ENCODE results near the gene GALNT11.
A peak's percentile ranks its signal among the peaks of the same experiment; 100 is the strongest.
"Not testable (repeated sequence)": the region's sequence is repeated elsewhere in the genome, so short reads cannot be mapped to it uniquely, and the experiment has no call there.

The GALNT11 gene

DNA sequence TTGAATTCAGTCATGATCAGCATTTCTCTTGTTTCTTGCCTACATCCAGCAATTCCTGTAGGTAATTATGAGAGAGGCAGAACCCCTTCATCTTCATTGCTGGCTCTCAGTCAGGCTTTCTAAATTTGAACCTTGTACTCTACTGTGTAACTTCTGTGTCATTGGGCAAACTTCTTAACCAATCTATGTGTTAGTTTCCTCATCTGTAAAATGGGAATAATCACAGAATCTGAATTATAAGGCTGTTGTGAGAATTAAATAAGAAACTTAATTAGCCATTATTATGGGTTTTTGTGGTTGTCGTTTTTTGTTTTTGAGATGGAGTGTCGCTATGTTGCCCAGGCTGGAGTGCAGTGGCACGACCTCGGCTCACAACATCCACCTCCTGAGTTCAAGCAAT is 11.5 kb upstream of the GALNT11 start:
- TF ChIP-seq, protein P1, sequence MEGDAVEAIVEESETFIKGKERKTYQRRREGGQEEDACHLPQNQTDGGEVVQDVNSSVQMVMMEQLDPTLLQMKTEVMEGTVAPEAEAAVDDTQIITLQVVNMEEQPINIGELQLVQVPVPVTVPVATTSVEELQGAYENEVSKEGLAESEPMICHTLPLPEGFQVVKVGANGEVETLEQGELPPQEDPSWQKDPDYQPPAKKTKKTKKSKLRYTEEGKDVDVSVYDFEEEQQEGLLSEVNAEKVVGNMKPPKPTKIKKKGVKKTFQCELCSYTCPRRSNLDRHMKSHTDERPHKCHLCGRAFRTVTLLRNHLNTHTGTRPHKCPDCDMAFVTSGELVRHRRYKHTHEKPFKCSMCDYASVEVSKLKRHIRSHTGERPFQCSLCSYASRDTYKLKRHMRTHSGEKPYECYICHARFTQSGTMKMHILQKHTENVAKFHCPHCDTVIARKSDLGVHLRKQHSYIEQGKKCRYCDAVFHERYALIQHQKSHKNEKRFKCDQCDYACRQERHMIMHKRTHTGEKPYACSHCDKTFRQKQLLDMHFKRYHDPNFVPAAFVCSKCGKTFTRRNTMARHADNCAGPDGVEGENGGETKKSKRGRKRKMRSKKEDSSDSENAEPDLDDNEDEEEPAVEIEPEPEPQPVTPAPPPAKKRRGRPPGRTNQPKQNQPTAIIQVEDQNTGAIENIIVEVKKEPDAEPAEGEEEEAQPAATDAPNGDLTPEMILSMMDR (IDR thresholded peaks at IDR 0.05) = no peak
- no peak overlapping the region for H3K4me3 ChIP-seq
- H3K27ac ChIP-seq = no peak overlapping the region
- DNase-seq (ENCODE audit: low spot score) = no peak

DNA sequence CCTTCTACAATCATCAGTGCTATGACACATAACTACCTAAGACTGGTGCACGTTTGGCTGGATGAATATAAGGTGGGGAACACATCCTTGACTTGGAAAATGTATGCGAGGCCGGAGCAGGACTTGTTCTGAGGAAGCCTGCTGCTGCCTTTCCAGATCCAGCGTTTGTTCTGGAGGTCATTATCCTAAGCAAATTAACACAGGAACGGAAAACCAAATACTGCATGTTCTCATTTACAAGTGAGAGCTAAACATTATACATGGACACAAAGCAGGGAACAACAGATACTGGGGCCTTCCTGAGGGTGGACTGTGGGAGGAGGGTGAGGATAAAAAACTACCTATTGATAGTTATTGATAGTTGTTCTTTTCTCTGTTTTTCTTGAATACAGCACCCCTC is 10.8 kb upstream of the GALNT11 start:
- TF ChIP-seq, protein P1 (IDR thresholded peaks at IDR 0.05) = no peak
- Histone ChIP-seq H3K27ac (no peak overlapping the region), H3K4me3 (no peak overlapping the region)
- no peak for DNase-seq (ENCODE audit: low spot score)

DNA sequence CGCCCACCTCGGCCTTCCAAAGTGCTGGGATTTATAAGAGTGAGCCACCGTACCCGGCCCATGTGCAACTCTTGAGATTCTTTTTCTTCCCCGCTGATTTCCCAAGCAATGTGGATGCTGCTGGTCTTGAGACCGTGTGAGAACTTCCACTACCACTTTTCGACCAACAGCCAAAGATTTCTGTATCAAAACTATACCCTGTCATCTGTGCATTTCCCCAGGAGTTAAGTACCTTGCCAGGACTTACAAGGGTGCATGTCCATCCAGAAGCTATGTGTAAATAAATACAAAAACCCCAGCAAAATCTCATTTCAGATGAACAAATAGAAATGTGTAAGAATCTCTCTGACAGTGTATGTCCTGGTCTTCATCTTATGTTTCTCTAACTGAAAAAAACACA is 9.9 kb upstream of the GALNT11 start:
- no peak overlapping the region for H3K27ac ChIP-seq
- TF ChIP-seq, protein P1 (IDR thresholded peaks at IDR 0.05) = no peak
- no peak overlapping the region for H3K4me3 ChIP-seq
- DNase-seq (ENCODE audit: low spot score) = no peak

DNA sequence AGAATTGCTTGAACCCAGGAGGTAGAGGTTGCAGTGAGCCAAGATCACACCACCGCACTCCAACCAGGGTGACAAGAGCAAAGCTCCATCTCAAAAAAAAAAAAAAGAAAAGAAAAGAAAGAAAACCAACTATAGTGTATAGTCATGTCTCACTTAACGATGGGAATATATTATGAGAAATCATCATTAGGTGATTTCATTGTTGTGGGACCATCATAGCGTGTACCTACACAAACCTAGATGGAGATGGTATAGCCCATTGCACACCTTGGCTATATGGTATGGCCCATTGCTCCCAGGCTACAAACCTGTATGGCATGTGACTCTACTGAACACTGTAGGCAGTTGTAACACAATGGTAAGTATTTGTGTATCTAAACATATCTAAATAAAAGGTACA is 8.5 kb upstream of the GALNT11 start:
- no peak overlapping the region for H3K27ac ChIP-seq
- TF ChIP-seq, protein P1 (IDR thresholded peaks at IDR 0.05) = no peak
- DNase-seq (ENCODE audit: low spot score) = no peak
- no peak overlapping the region for H3K4me3 ChIP-seq

DNA sequence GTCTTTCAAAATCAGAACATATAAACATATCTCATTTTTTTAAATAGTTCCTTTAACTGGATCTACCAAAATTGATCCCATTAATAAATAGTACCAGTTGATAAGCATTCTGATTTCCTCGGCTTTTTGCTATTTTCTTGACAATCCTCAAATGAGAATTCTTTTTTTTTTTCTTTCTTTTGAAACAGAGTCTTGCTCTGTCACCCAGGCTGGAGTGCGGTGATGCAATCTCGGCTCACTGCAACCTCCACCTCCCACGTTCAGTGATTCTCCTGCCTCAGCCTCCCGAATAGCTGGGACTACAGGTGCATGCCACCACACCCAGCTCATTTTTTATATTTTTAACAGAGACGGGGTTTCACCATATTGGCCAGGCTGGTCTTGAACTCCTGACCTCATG is 7.8 kb upstream of the GALNT11 start:
- H3K27ac ChIP-seq; DNase-seq (ENCODE audit: low spot score); H3K4me3 ChIP-seq: not testable (repeated sequence)

DNA sequence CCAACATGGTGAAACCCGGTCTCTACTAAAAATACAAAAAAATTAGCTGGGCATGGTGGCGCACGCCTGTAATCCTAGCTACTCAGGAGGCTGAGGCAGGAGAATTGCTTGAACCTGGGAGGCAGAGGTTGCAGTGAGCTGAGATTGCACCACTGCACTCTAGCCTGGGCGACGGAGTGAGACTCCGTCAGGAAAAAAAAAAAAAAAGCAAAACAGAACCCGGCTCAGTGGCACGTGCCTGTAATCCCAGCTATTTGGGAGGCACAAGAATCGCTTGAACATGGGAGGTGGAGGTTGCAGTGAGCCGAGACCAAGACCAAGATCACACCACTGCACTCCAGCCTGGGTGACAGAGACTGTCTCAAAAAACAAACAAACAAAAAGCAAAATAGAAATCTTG is 3.7 kb upstream of the GALNT11 start:
- H3K27ac ChIP-seq; DNase-seq (ENCODE audit: low spot score); H3K4me3 ChIP-seq: not testable (repeated sequence)

DNA sequence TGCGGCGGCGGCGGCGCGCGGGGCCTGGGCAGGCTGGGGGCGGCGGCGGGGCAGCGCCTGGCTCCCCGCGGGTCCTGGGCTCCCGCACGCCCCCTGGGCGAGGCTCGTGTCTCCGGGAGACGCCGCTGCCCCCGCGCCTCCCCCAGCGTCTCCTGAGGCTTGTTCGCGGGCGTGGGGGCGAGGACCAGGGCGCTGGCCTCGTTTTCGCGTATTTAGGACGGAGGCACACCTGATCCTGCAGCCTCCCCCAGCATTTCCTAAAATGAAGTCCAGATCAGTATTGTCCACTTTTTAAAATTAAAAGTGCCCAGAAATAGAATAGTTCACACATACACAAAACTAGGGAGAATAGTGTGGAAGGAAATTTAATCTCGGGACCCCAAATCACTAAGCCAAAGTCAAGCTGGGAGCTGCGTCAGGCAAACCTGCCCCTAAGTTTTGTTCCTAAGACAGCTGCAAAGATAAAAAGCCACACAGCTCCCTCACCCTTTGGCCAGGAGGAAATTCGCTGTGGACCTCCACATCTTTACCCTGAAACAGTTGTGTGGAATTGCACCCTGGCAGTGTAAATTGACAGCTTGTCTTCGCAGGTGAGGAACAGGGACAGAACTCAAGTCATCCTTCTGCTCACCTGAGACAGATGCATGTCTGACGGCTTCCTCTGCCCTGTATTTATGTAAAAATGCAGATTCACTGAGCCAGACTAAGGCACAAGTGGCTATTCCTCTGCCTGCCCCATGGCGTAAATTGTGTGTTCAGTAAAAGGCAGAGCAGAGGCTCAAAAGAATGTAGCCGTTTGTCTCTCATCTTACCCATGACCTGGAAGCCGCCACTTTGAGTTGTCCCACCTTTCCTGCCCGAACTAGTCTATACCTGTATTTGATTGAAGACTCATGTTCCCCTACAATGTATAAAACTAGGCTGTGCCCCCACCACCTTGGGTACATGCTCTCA is 740 bp downstream of the GALNT11 start:
- H3K27ac ChIP-seq = peak overlapping the region; percentile 73 to 86
- DNase-seq (ENCODE audit: low spot score) = no peak

DNA sequence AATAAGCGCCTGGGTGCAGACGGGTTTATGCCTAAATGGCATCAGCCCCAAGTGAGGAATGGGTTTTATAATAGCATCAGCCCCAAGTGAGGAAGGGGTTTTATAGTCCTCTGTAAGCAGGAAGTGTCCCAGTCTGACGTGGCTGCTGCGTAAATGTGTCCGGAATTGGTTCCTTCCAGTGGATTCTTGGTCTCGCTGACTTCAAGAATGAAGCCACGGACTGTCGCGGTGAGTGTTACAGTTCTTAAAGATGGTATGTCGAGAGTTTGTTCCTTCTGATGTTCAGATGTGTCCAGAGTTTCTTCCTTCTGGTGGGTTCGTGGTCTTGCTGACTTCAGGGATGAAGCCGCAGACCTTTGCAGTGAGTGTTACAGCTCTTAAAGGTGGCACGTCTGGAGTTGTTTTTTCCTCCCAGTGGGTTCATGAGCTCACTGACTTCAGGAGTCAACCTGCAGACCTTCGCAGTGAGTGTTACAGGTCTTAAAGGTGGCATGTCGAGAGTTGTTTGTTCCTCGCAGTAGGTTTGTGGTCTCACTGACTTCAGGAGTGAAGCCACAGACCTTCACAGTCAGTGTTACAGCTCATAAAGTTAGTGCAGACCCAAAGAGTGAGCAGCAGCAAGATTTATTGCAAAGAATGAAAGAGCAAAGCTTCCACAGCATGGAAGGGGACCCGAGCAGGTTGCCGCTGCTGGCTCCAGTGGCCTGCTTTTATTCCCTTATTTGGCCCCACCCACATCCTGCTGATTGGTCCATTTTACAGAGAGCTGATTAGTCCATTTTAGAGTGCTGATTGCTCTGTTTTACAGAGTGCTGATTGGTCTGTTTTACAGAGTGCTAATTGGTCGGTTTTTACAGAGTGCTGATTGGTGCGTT is 2.3 kb downstream of the GALNT11 start:
- DNase-seq (ENCODE audit: low spot score); H3K4me3 ChIP-seq; H3K27ac ChIP-seq: not testable (repeated sequence)

More for the DNA sequence above, 740 bp downstream of the GALNT11 start:
- peak overlapping the region; percentile 87 for H3K4me3 ChIP-seq
- TF ChIP-seq, protein P1 (IDR thresholded peaks at IDR 0.05) = no peak

DNA sequence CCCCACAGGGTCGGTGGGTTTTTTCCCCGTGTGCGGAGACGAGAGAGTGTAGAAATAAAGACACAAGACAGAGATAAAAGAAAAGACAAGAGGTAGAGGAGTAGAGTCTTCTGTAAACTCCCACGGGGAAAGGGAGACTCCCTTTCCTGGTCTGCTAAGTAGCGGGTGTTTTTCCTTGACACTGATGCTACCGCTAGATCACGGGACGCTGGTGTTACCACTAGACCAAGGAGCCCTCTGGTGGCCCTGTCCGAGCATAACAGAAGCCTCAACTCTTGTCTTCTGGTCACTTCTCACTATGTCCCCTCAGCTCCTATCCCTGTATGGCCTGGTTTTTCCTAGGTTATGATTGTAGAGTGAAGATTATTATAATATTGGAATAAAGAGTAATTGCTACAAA is 4.6 kb downstream of the GALNT11 start:
- H3K27ac ChIP-seq; DNase-seq (ENCODE audit: low spot score); H3K4me3 ChIP-seq: not testable (repeated sequence)

DNA sequence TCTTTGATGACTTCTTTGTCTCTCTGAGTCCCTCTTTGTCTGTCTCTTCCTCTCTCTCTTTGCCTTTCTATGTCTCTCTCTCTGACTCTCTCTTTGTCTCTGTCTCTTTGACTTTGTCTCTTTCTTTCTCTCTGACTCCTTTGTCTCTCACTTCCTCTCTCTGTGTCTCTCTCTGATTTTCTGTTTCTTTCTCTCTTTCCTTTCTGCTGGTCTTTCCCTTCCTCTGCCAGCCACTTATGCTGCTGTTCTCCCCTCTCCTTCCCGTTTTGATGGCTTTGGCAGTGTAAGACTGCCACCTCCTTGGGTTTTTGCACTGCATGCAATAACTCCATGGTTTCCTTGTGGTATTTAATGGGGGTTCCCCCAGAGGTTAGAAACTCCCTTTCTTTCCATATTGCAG is 5.2 kb downstream of the GALNT11 start:
- DNase-seq (ENCODE audit: low spot score); H3K4me3 ChIP-seq; H3K27ac ChIP-seq: not testable (repeated sequence)
